ENCODE results near the gene MOGAT1. TPM values are rescaled to one million over a fixed set of nuclear protein-coding genes. Genes with fewer than 3 reads are reported as not detected.

The MOGAT1 gene
- total RNA-seq, 1 donor from 2014 or later = not detected

DNA sequence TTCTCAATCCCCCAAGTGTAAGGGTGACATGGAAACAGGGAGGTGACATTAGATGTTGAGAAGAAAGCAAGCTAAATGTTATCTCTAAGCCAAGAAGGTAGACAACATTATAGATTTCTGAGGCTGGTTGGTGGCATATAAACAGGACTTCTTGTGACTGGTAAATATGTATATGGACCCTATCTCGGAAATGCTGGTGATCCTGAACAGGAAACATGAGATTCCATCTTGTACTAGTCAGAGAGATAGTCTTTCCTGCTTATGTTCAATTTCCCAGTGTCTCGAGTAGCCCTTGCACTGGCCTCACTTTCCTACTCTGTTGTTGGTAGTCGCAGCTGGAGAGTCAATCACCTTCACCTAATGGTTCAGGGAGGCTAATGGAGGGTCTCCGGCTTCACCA is 26.8 kb downstream of the MOGAT1 start:
- no peak for DNase-seq (ENCODE audit: low read depth)
- Mint-ChIP-seq H3K9me3 (ENCODE audit: unreplicated experiment) (peaks cover 3% of the 10 kb centered on the region), H3K4me3 (ENCODE audit: unreplicated experiment) (no peak overlapping the region), H3K36me3 (ENCODE audit: low read depth, unreplicated experiment) (no peaks in the 10 kb centered on the region), H3K27me3 (ENCODE audit: low read depth, unreplicated experiment) (no peaks in the 10 kb centered on the region), H3K4me1 (ENCODE audit: low read depth, unreplicated experiment) (peaks cover 3% of the 10 kb centered on the region), H3K27ac (ENCODE audit: unreplicated experiment) (no peak overlapping the region)
- TF ChIP-seq, protein P1, sequence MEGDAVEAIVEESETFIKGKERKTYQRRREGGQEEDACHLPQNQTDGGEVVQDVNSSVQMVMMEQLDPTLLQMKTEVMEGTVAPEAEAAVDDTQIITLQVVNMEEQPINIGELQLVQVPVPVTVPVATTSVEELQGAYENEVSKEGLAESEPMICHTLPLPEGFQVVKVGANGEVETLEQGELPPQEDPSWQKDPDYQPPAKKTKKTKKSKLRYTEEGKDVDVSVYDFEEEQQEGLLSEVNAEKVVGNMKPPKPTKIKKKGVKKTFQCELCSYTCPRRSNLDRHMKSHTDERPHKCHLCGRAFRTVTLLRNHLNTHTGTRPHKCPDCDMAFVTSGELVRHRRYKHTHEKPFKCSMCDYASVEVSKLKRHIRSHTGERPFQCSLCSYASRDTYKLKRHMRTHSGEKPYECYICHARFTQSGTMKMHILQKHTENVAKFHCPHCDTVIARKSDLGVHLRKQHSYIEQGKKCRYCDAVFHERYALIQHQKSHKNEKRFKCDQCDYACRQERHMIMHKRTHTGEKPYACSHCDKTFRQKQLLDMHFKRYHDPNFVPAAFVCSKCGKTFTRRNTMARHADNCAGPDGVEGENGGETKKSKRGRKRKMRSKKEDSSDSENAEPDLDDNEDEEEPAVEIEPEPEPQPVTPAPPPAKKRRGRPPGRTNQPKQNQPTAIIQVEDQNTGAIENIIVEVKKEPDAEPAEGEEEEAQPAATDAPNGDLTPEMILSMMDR (IDR thresholded peaks at IDR 0.05; ENCODE audit: insufficient read depth, low read depth, low read length) = no peak
- no peak for TF ChIP-seq EZH2 (IDR thresholded peaks at IDR 0.05; ENCODE audit: insufficient read depth, low read length)
- Histone ChIP-seq H3K4me3 (ENCODE audit: insufficient read depth, low read depth, low read length) (no peak overlapping the region), H3K27ac (ENCODE audit: low read depth, low read length) (no peak overlapping the region), H4K20me1 (ENCODE audit: insufficient read depth, low read length) (no peaks in the 10 kb centered on the region), H2AFZ (ENCODE audit: low read depth, low read length) (no peak overlapping the region), H3K36me3 (ENCODE audit: insufficient read depth, low read length) (no peaks in the 10 kb centered on the region), H3K9me3 (ENCODE audit: insufficient read depth, low read depth, low read length) (no peaks in the 10 kb centered on the region), H3K79me2 (ENCODE audit: insufficient read depth, low read length) (no peaks in the 10 kb centered on the region), H3K9ac (ENCODE audit: low read length) (no peak overlapping the region), H3K4me2 (ENCODE audit: low read length) (no peak overlapping the region), H3K27me3 (ENCODE audit: insufficient read depth, low read length) (no peaks in the 10 kb centered on the region), H3K4me1 (ENCODE audit: insufficient read depth, low read length) (peaks cover 3% of the 10 kb centered on the region)
- no peak for FAIRE-seq

DNA sequence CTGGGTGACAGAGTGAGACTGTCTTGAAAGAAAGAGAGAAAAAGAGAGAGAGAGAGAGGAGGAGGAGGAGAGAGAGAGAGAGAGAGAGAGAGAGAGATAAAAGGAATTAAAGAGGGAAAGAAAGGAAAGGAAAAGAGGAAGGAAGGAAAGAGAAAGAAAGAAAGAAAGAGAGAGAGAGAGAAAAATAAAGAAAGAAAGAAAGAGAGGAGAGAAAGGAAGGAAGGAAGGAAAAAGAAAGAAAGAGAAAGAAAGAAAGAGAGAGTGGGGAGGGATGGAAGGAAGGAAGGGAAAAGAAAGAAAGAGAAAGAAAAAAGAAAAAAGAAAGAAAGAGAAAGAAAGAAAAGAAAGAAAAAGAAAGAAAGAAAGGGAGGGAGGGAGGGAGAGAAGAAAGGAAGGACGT is 29.8 kb downstream of the MOGAT1 start:
- Mint-ChIP-seq H3K4me3 (ENCODE audit: unreplicated experiment) (no peak overlapping the region), H3K36me3 (ENCODE audit: low read depth, unreplicated experiment) (no peaks in the 10 kb centered on the region), H3K9me3 (ENCODE audit: unreplicated experiment) (no peaks in the 10 kb centered on the region), H3K27ac (ENCODE audit: unreplicated experiment) (no peak overlapping the region), H3K4me1 (ENCODE audit: low read depth, unreplicated experiment) (peaks cover 3% of the 10 kb centered on the region), H3K27me3 (ENCODE audit: low read depth, unreplicated experiment) (no peaks in the 10 kb centered on the region)
- Histone ChIP-seq H3K27ac (ENCODE audit: low read depth, low read length) (no peak overlapping the region), H3K36me3 (ENCODE audit: insufficient read depth, low read length) (no peaks in the 10 kb centered on the region), H3K4me3 (ENCODE audit: insufficient read depth, low read depth, low read length) (no peak overlapping the region), H3K4me2 (ENCODE audit: low read length) (no peak overlapping the region), H4K20me1 (ENCODE audit: insufficient read depth, low read length) (no peaks in the 10 kb centered on the region), H3K9me3 (ENCODE audit: insufficient read depth, low read depth, low read length) (no peaks in the 10 kb centered on the region), H2AFZ (ENCODE audit: low read depth, low read length) (no peak overlapping the region), H3K9ac (ENCODE audit: low read length) (no peak overlapping the region), H3K27me3 (ENCODE audit: insufficient read depth, low read length) (no peaks in the 10 kb centered on the region), H3K4me1 (ENCODE audit: insufficient read depth, low read length) (peaks cover 9% of the 10 kb centered on the region), H3K79me2 (ENCODE audit: insufficient read depth, low read length) (no peaks in the 10 kb centered on the region)
- TF ChIP-seq, protein P1 (IDR thresholded peaks at IDR 0.05; ENCODE audit: insufficient read depth, low read depth, low read length) = no peak
- no peak for TF ChIP-seq EZH2 (IDR thresholded peaks at IDR 0.05; ENCODE audit: insufficient read depth, low read length)
- DNase-seq (ENCODE audit: low read depth) (no peak), FAIRE-seq (no peak)

DNA sequence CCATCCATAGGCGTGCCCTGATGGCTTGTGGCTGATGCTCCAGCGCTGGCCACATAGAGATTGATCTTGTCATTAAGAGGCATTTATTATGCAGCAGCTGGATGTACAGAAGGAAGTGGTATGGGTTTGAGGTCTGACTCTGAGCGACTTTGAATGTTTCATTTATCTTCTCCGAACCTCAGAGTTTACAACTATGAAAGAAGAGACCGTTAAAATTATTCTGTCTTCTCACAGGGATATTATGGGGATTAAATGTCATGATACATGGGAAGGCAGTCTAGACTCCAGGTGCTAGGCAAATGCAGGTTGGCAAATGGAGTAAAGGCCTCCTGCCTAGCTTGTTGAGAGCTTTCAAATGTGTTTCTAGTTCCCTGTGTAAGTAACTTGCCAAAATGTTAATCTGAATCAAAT is 30.3 kb downstream of the MOGAT1 start:
- Mint-ChIP-seq H3K36me3 (ENCODE audit: low read depth, unreplicated experiment) (no peaks in the 10 kb centered on the region), H3K4me3 (ENCODE audit: unreplicated experiment) (no peak overlapping the region), H3K27ac (ENCODE audit: unreplicated experiment) (no peak overlapping the region), H3K9me3 (ENCODE audit: unreplicated experiment) (no peaks in the 10 kb centered on the region), H3K27me3 (ENCODE audit: low read depth, unreplicated experiment) (no peaks in the 10 kb centered on the region), H3K4me1 (ENCODE audit: low read depth, unreplicated experiment) (peaks cover 3% of the 10 kb centered on the region)
- H3K4me1 ChIP-seq (ENCODE audit: insufficient read depth, low read length) = peaks cover 9% of the 10 kb centered on the region
- no peaks in the 10 kb centered on the region for H3K9me3 ChIP-seq (ENCODE audit: insufficient read depth, low read depth, low read length)
- no peak overlapping the region for H2AFZ ChIP-seq (ENCODE audit: low read depth, low read length)
- no peak overlapping the region for H3K4me2 ChIP-seq (ENCODE audit: low read length)
- H3K27ac ChIP-seq (ENCODE audit: low read depth, low read length) = no peak overlapping the region
- no peaks in the 10 kb centered on the region for H3K36me3 ChIP-seq (ENCODE audit: insufficient read depth, low read length)
- FAIRE-seq = no peak
- no peak overlapping the region for H3K4me3 ChIP-seq (ENCODE audit: insufficient read depth, low read depth, low read length)
- no peak for TF ChIP-seq EZH2 (IDR thresholded peaks at IDR 0.05; ENCODE audit: insufficient read depth, low read length)
- TF ChIP-seq, protein P1 (IDR thresholded peaks at IDR 0.05; ENCODE audit: insufficient read depth, low read depth, low read length) = no peak
- no peak overlapping the region for H3K9ac ChIP-seq (ENCODE audit: low read length)
- DNase-seq (ENCODE audit: low read depth) = no peak
- H3K79me2 ChIP-seq (ENCODE audit: insufficient read depth, low read length) = no peaks in the 10 kb centered on the region
- no peaks in the 10 kb centered on the region for H3K27me3 ChIP-seq (ENCODE audit: insufficient read depth, low read length)
- H4K20me1 ChIP-seq (ENCODE audit: insufficient read depth, low read length) = no peaks in the 10 kb centered on the region
